ENCODE data around the gene MAP3K3. TPM values are rescaled to one million over a fixed set of nuclear protein-coding genes. Genes with fewer than 3 reads are reported as not detected.

Gene MAP3K3
- total and polyA plus RNA-seq, 2 donors, result 40.5 to 40.9 TPM

- no peaks in the 10 kb centered on the region for H3K4me1 ChIP-seq (ENCODE audit: insufficient read depth)
- H3K36me3 ChIP-seq (ENCODE audit: insufficient read depth), result peaks cover 4% of the 10 kb centered on the region
- no peak overlapping the region for H3K27ac ChIP-seq (ENCODE audit: low read depth)
- no peak overlapping the region for H3K4me3 ChIP-seq (ENCODE audit: low read depth, low read length)
- no peak for DNase-seq (ENCODE audit: extremely low spot score)
- 94% methylated on average over 1 of the region's 1 CpG for WGBS
Measured at GRCh38 chr17:63649813-63650212, 27.6 kb downstream of the MAP3K3 start.

- no peak overlapping the region for H3K4me3 ChIP-seq (ENCODE audit: low read depth, low read length)
- no peak overlapping the region for H3K27ac ChIP-seq (ENCODE audit: low read depth)
- 82% methylated on average over 3 of the region's 3 CpGs for WGBS
- H3K36me3 ChIP-seq (ENCODE audit: insufficient read depth), result peaks cover 4% of the 10 kb centered on the region
- no peaks in the 10 kb centered on the region for H3K4me1 ChIP-seq (ENCODE audit: insufficient read depth)
- no peak for DNase-seq (ENCODE audit: extremely low spot score)
Measured at GRCh38 chr17:63652106-63652505, 29.9 kb downstream of the MAP3K3 start.

DNA sequence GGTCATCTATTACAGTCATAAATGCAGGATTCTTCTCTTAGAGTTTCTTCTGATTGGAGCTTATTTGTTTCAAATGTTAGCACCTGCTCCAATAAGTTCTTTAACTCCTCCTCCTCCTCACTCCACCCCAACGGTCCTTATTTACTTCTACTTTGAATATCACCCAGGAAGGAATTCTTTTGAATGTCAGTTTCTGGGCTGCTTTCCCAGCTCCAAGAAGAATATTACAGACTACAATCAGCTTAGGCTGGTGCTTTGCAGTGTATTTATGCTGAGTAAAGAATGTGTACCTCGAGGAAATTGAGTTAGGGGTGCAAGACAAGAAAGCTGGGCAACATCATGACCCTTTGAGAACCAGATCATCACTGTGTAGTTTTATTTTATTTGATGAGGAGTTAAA, 30.8 kb downstream of the MAP3K3 start:
- Histone ChIP-seq H3K27ac (ENCODE audit: low read depth) (no peak overlapping the region), H3K4me1 (ENCODE audit: insufficient read depth) (no peaks in the 10 kb centered on the region), H3K36me3 (ENCODE audit: insufficient read depth) (peaks cover 8% of the 10 kb centered on the region), H3K4me3 (ENCODE audit: low read depth, low read length) (no peak overlapping the region)
- no peak for DNase-seq (ENCODE audit: extremely low spot score)
- 18% methylated on average over 2 of the region's 2 CpGs for WGBS

- H3K36me3 ChIP-seq (ENCODE audit: insufficient read depth), result peaks cover 9% of the 10 kb centered on the region
- H3K4me1 ChIP-seq (ENCODE audit: insufficient read depth), result no peaks in the 10 kb centered on the region
- H3K4me3 ChIP-seq (ENCODE audit: low read depth, low read length), result no peak overlapping the region
- DNase-seq (ENCODE audit: extremely low spot score), result no peak
- WGBS, result 90% methylated on average over 3 of the region's 3 CpGs
- H3K27ac ChIP-seq (ENCODE audit: low read depth), result no peak overlapping the region
Measured at GRCh38 chr17:63657786-63658185, 35.6 kb downstream of the MAP3K3 start.

DNA sequence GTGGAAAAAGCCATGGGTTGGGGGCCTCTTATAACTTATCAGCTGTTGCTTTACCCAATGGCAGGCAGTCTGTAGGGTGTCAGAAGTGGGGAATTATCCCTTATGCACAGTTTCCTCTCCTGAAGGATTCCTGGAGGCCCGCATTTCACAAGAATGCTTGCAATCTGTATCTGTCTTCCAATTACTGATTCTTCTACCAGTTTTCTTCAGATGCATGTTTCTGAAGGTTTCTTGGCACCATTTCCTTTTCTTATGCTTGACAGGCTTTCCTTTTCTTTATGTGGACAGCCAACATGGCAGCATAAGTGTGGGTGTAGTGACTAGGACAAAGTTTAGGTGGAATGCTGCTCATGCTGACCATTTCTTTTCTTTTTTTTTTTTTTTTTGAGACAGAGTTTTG, 36.1 kb downstream of the MAP3K3 start:
- H3K4me1 ChIP-seq (ENCODE audit: insufficient read depth), result no peaks in the 10 kb centered on the region
- H3K36me3 ChIP-seq (ENCODE audit: insufficient read depth), result peaks cover 6% of the 10 kb centered on the region
- no peak for DNase-seq (ENCODE audit: extremely low spot score)
- WGBS, result 77% methylated on average over 1 of the region's 1 CpG
- no peak overlapping the region for H3K4me3 ChIP-seq (ENCODE audit: low read depth, low read length)
- no peak overlapping the region for H3K27ac ChIP-seq (ENCODE audit: low read depth)

DNA sequence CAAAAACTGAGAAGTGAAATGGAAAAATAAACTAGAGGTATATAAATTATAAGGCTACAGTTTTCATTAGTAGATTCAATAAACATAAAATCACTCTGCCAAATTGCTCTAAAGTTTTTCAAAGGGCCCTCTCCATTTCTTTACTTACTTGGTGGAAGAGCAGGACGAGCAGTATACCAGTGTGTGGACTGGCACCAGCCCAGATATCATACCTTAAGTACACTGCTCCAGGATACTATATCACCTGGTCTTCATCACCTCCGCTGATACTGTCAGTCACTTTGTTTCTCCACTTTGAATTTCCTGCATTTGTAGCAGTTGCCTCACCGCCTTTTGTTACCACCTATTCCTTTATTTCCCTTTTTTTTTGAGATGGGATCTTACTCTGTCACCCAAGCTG, 37.6 kb downstream of the MAP3K3 start:
- no peak for DNase-seq (ENCODE audit: extremely low spot score)
- Histone ChIP-seq H3K4me3 (ENCODE audit: low read depth, low read length) (no peak overlapping the region), H3K36me3 (ENCODE audit: insufficient read depth) (peaks cover 8% of the 10 kb centered on the region), H3K4me1 (ENCODE audit: insufficient read depth) (no peaks in the 10 kb centered on the region), H3K27ac (ENCODE audit: low read depth) (no peak overlapping the region)
- 94% methylated on average over 3 of the region's 3 CpGs for WGBS

DNA sequence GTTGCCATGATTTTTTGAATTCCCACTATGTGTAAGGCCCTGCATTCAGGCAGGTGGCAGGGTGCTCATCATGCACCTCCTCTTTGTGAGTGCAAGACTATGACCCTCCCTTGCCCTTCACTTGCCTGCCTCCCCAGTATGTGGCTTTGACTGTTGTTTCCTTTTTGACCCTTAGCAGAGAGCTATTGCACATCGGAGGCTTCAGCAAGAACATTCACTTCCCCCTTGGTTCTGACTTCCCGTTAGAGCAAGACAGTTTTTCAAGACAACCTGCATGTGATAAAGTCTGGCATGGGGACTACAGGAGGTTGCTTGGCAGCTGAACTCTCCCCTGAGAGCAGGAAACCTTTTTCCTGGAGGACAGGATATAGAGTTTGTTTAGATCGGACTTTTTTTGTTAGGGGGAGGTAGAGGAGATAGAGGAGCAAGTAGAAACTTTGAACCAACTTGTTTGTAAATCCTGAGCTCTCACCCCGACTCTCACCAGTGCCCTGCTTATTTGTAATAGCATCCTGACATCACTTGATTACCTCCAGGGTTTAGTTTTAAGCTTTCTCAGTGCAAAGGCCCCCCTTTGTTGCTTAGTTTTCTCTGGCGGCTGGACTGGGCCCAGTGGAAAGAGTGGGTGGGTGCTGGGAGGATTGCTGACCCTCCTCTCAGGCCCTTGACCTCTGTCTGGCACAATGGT, 43.5 kb downstream of the MAP3K3 start:
- WGBS, result 55% methylated on average over 5 of the region's 5 CpGs
- peaks cover 2% of the 10 kb centered on the region for H3K36me3 ChIP-seq (ENCODE audit: insufficient read depth)
- peaks cover 2% of the 10 kb centered on the region for H3K4me1 ChIP-seq (ENCODE audit: insufficient read depth)
- no peak overlapping the region for H3K27ac ChIP-seq (ENCODE audit: low read depth)
- DNase-seq (ENCODE audit: extremely low spot score), result no peak
- no peak overlapping the region for H3K4me3 ChIP-seq (ENCODE audit: low read depth, low read length)

- WGBS, result 94% methylated on average over 2 of the region's 2 CpGs
- no peak overlapping the region for H3K27ac ChIP-seq (ENCODE audit: low read depth)
- H3K4me3 ChIP-seq (ENCODE audit: low read depth, low read length), result no peak overlapping the region
- no peaks in the 10 kb centered on the region for H3K36me3 ChIP-seq (ENCODE audit: insufficient read depth)
- DNase-seq (ENCODE audit: extremely low spot score), result no peak
- H3K4me1 ChIP-seq (ENCODE audit: insufficient read depth), result no peaks in the 10 kb centered on the region
Measured at GRCh38 chr17:63672856-63673255, 50.6 kb downstream of the MAP3K3 start.

GRCh38 chr17:63675231-63675606, 53.0 kb downstream of the MAP3K3 start:
- no peak overlapping the region for H3K4me3 ChIP-seq (ENCODE audit: low read depth, low read length)
- DNase-seq (ENCODE audit: extremely low spot score), result no peak
- no peaks in the 10 kb centered on the region for H3K4me1 ChIP-seq (ENCODE audit: insufficient read depth)
- no peaks in the 10 kb centered on the region for H3K36me3 ChIP-seq (ENCODE audit: insufficient read depth)
- WGBS, result 18% methylated on average over 4 of the region's 4 CpGs
- peak overlapping the region; percentile 34 for H3K27ac ChIP-seq (ENCODE audit: low read depth)

GRCh38 chr17:63675607-63676546, 53.7 kb downstream of the MAP3K3 start:
- Histone ChIP-seq H3K36me3 (ENCODE audit: insufficient read depth) (no peaks in the 10 kb centered on the region), H3K27ac (ENCODE audit: low read depth) (peak overlapping the region; percentile 34), H3K4me3 (ENCODE audit: low read depth, low read length) (no peak overlapping the region), H3K4me1 (ENCODE audit: insufficient read depth) (no peaks in the 10 kb centered on the region)
- DNase-seq (ENCODE audit: extremely low spot score), result peak; percentile 77
- WGBS, result 26% methylated on average over 6 of the region's 6 CpGs

DNA sequence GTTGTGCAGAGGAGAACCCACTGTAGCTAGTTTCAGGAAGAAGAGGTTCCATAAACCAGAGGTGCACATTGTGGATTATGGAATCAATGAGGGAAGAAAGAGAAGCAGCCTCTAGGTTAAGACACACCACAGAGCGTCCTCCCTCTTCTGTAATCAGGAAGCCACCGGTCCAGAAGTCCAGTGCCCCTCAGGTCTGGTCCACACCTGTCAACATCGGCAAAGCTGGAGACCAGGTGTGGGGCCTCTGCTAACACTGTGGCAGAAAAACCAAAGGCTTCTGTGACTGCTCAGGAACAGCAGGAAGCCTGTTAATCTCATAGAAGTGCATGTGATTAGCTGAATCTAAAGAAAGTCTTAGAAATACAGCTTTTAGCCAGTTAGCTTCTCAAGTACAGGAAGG, 54.4 kb downstream of the MAP3K3 start:
- Histone ChIP-seq H3K36me3 (ENCODE audit: insufficient read depth) (no peaks in the 10 kb centered on the region), H3K4me1 (ENCODE audit: insufficient read depth) (no peaks in the 10 kb centered on the region), H3K4me3 (ENCODE audit: low read depth, low read length) (no peak overlapping the region), H3K27ac (ENCODE audit: low read depth) (no peak overlapping the region)
- 58% methylated on average over 3 of the region's 3 CpGs for WGBS
- DNase-seq (ENCODE audit: extremely low spot score), result no peak

DNA sequence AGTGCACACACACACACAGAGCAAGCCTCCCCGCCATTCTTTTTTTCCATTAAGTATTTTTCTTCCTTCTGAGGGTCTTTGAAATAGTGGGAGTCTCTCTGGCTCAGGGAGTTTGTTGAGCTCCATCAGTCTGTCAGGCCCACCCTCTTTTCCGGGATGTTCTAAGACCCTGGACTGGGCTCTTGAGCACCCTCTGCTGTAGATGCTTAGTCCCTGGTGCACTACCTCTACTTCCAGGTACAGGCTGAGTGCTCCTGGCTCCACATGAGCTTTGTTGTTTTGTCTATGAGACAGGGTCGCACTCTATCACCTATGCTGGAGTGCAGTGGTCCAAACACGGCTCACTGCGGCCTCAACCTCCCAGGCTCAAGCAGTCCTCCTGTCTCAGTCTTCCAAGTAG, 57.0 kb downstream of the MAP3K3 start:
- H3K4me3 ChIP-seq (ENCODE audit: low read depth, low read length), result no peak overlapping the region
- H3K27ac ChIP-seq (ENCODE audit: low read depth), result no peak overlapping the region
- no peaks in the 10 kb centered on the region for H3K4me1 ChIP-seq (ENCODE audit: insufficient read depth)
- DNase-seq (ENCODE audit: extremely low spot score), result no peak
- H3K36me3 ChIP-seq (ENCODE audit: insufficient read depth), result no peaks in the 10 kb centered on the region
- WGBS, result 96% methylated on average over 5 of the region's 5 CpGs

- no peak overlapping the region for H3K27ac ChIP-seq (ENCODE audit: low read depth)
- 96% methylated on average over 1 of the region's 1 CpG for WGBS
- DNase-seq (ENCODE audit: extremely low spot score), result no peak
- H3K36me3 ChIP-seq (ENCODE audit: insufficient read depth), result no peaks in the 10 kb centered on the region
- no peaks in the 10 kb centered on the region for H3K4me1 ChIP-seq (ENCODE audit: insufficient read depth)
- no peak overlapping the region for H3K4me3 ChIP-seq (ENCODE audit: low read depth, low read length)
Measured at GRCh38 chr17:63680700-63681099, 58.5 kb downstream of the MAP3K3 start.

DNA sequence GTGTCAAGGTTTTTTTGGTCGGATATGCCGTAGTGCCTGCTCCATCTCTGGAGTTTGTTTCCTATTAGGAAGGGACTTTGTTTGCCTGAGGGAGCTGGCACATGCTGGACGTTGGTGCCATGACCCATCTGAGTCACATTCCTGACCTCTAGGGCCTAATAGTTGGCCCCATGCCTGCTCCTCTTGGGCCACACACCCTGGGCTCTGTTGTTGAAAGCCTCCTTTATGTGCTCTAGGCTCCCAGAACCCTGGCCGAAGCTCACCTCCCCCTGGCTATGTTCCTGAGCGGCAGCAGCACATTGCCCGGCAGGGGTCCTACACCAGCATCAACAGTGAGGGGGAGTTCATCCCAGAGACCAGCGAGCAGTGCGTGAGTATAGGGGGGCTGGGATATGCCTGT, 59.3 kb downstream of the MAP3K3 start:
- no peak overlapping the region for H3K4me3 ChIP-seq (ENCODE audit: low read depth, low read length)
- 84% methylated on average over 8 of the region's 8 CpGs for WGBS
- H3K4me1 ChIP-seq (ENCODE audit: insufficient read depth), result no peaks in the 10 kb centered on the region
- DNase-seq (ENCODE audit: extremely low spot score), result no peak
- no peaks in the 10 kb centered on the region for H3K36me3 ChIP-seq (ENCODE audit: insufficient read depth)
- H3K27ac ChIP-seq (ENCODE audit: low read depth), result no peak overlapping the region

Data from urinary bladder (tissue), 4 donors.